Iris pigment epithelial cell (primary cell): ENCODE data around the gene ADGRG3.

Source experiments
- DNase-seq: peaks from one replicate; pipeline ENCODE4 v3.0.0-alpha.2; 2011; ENCODE audit warnings: low read depth

Gene ADGRG3

DNA sequence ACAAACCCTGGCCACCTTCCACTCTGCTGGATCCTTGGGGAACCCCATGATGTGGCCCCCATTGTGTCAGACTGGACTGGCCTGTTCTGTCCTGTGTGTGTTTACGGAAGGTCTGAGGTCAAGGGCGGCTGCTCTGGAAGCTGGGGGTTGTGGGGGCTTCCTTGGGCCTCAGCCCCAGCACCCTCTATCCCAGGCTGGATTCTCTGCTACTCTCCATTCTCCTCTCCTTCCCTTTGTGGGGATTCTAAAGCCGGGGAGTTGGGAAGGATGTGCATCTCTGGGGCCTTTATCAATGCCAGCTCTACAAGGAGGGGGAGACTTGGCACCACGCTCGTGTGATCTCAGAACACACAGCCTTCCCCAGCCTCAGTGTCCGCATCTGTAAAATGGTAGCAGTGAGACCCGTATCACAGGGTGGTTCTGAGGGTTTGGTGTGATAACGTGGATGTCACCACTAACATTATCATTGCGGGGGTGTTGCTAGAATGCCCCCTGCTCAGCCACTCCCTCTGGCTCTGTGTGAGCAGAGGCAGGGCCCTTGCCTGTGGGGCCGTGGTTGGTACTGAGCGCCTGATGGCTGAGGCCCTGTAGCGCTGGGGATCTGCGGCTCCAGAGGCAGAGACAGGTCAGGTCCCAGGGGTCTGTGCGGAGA is 21.6 kb upstream of the ADGRG3 start:
- no peak for DNase-seq

DNA sequence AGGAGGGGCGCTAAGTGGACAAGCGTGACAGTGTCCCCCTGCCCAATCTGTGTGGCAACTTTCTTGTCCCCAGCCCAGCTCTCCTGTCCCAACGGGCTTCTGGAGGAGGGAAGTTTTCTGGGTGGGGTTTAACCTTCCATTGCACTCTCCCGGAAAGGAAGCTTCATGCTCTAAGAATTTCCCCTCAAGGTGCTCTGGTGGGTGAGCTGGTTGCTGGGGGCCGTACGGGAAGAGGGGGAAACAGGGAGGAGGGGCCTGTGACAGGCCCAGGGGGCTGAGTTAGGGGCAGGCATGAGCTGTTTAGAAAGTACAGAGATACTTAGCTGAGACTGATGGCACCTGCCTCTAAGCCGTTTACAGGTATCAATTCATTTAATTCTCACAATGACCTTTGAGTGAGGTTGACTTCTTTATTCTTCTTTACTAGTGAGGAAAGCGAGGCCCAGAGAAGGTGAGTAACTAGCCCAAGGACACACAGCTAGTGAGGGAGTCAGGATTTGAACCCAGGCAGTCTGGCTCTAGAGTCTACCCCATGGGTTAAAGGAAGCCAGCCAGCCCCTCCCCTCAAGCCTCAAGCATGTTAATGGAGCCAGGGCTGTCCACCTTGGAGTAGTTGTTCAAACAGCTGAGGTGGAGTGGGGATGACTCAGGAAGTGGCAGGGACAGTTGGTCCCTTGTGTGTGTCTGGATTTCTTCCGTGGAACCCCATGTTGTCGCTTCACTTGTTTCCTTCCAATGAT is 20.8 kb upstream of the ADGRG3 start:
- no peak for DNase-seq

DNA sequence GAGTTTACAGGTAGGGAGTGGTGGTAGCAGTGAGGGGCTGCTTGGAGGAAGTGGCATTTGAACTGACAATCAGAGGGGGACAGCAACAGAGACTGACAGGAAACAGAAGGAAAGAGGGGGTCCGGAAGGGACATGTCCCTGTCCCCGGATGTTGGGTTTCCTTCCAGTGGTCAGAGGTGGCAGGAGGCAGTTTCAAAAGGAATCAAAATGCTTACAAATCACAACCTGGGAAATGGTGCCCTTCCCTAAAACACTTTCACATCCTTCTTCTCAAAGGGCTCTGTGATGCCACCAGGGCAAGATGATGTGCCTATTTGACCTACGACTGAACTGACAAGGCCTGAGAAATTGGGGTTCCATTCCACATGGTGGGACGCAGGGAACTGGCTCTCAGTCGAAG is 20.0 kb upstream of the ADGRG3 start:
- DNase-seq: no peak

DNA sequence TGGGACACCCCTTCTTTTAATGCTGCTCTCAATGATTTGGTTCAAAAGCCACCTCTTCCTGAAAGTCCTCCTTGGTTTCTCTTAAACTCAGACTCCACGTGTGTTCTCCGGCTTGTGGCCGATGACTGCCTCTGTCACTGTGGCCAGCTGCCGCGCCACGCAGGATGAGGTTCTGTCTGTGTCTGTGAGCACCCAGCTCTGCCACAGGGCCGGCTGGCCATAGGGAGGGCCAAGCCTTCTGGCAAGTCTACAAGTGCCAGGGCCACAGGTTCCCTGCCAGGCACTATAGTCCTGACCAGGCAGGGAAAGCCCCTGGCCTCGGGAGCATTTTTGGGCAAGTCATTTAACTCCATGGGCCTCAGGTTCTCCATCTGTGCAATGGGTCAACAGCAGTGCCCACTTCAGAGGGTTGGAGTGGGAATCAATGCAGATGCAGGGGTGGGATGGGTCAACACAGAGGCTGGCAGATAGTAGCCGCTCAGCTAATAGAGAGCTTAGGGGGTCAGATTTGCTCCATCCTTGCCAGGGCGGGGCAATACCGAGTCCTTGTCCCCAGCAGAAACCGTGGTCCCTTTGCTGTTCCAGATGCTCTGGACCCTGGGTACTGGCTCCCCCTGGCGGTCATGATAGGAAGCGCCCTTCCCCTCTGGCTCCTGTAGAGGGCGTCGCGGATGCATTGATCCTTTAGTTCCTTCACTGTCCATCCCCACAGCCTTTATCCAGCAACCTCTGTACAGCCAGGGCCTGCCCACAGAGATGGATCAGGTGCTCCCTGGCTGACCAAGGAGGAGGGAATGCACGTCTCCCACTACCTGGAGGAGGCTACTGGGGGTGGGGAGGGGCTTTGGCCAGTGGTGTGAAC is 19.3 kb upstream of the ADGRG3 start:
- peak; percentile 66 for DNase-seq

DNA sequence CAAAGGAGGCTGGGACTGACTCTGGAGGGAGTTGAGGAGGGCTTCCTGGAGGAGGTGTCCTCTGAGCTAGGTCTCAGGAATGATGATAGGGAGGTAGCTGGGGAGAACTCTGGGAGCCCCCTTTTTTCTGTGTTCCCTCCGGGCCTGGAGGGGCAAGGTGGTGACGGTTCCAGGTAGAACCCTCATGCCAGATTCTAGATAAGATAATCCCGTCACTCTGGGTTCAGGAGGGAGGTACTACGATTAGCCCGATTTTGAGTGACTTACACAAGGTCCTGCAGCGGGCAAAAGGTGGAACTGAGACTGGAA is 18.7 kb upstream of the ADGRG3 start:
- DNase-seq: no peak

DNA sequence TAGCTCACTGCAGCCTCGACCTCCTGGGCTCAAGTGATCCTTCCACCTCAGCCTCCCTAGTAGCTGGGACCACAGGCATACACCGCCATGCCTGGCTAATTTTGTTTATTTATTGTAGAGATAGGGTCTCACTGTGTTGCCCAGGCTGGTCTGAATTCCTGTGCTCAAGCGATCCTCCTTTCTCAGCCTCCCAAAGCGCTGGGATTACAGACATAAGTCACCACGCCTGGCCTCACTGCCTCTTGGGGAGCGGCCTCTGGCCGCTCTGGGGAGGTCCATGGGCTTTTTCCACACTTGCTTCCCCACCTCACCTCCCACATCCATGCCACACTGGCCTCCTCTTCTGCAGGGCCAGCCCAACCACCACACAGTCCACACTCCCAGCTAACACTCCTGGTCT is 18.3 kb upstream of the ADGRG3 start:
- no peak for DNase-seq

DNA sequence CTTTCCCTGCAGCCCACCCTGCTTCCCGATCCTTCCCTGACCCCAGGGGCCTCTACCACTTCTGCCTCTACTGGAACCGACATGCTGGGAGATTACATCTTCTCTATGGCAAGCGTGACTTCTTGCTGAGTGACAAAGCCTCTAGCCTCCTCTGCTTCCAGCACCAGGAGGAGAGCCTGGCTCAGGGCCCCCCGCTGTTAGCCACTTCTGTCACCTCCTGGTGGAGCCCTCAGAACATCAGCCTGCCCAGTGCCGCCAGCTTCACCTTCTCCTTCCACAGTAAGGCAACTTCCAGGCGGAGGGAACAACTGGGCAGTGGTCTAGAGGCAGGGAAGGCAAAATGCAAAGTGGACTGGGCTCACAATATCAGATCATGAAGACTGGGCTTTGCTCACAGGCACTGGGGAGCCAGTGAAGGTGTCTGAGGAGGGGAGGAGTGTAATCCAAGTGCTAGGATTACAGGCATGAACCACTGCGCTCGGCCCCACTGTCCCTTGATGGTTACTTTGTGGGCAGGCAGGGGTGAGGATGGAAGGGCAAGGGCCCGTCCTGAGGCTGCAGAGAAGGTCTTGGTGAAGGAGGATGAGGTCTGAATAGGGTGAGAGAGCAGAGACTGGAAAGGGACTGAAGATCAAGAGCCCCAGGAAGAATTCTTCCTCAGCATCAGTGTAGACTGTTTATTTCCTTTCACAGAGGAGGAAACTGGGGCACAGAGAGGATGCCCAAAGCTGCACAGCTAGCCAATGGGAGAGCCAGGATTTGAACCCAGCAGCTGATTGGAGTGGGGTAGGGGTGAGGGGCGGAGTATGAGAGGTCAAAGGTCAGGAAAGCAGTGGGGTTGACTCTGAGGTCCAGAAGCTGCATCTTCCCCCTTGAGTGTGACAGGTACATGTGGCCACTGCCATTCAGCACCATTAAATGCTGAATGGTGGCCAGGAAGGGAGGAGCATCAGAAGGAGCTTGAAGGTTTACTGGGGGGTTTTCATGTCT is 16.5 kb upstream of the ADGRG3 start:
- no peak for DNase-seq

DNA sequence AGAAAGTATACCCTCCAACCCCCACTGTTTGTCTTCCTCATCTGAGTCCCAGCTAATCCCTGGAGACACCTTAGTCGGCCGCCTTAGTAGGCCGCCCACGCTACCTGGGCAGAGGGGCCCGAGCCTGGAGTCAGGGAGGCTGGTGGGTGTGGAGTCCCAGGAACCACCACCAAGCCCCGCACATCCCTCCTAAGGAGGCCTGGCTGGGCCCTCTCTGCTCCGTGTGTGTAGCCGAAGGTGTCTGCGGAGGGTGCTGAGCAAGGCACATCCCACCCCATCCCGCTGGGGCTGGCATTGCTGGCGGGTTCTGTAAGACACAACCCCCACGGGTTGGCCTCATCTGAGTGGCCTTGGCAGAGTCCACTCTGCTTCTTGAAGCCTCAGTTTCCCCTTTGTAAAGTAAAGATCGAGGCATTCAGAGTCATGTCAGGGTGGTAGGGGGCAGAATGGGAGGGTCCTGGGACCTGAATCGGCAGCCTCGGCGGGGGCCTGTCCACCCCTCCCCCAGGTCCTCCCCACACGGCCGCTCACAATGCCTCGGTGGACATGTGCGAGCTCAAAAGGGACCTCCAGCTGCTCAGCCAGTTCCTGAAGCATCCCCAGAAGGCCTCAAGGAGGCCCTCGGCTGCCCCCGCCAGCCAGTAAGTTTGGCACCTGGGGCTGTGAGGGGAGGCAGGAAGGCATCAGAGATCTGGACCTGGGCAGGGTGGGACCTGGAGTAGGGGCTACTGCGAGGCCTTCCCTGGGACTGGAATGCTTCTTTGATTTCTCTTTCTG is 15.2 kb upstream of the ADGRG3 start:
- no peak for DNase-seq

DNA sequence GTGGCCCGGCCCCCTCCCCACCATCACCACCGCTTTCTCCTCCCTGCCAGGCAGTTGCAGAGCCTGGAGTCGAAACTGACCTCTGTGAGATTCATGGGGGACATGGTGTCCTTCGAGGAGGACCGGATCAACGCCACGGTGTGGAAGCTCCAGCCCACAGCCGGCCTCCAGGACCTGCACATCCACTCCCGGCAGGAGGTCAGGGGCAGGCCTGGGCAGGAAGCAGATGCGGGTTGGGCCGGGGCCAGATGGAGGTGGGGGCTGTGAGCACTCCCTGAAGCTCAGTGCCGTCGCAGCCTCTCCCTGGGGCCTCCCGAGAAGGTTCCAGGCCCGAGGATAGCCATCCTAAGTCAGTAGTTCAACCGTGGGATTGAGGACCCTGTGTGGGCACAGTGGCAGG is 14.2 kb upstream of the ADGRG3 start:
- DNase-seq: peak; percentile 26

DNA sequence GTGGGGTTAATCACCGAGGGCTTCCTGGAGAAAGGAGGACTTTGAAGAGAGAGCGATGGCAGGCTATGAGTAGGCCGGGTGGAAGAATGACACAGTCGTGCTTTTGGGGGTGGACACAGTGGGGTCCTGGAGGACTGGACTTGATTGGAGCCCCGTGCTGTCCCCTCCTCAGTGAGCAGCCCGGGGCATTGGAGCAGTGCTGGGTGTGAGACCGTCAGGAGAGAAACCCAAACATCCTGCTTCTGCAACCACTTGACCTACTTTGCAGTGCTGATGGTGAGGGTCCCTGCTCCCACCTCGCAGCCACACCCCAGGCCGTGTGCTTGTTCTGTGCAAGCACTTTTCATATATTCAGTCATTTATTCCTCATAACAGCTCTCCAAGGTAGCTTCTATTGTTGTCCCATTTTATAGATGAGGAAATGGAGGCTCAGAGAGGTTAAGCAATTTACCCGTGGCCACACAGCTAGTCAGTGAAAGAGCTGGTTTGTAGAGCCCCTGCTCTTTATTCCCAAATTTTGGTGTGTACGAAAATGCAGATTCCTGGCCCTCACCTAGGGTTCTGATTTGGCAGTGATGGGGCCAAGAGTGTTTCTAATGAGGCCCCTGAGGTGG is 11.7 kb upstream of the ADGRG3 start:
- no peak for DNase-seq

DNA sequence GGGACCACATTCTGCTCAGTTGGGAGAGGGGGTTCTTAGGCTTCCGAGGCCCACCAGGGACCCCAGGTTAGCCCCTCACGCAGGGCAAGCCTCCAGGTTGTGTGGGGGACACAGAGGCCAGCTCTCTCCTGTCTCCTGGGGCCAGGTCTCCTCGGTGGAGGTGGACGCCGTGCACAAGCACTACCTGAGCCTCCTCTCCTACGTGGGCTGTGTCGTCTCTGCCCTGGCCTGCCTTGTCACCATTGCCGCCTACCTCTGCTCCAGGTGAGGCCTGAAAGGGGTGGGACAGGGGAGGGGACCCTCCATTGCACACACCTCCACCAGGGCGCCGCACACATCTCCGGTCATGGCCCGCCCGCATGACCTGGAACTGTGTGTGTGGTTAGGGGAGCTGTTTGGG is 10.9 kb upstream of the ADGRG3 start:
- no peak for DNase-seq

DNA sequence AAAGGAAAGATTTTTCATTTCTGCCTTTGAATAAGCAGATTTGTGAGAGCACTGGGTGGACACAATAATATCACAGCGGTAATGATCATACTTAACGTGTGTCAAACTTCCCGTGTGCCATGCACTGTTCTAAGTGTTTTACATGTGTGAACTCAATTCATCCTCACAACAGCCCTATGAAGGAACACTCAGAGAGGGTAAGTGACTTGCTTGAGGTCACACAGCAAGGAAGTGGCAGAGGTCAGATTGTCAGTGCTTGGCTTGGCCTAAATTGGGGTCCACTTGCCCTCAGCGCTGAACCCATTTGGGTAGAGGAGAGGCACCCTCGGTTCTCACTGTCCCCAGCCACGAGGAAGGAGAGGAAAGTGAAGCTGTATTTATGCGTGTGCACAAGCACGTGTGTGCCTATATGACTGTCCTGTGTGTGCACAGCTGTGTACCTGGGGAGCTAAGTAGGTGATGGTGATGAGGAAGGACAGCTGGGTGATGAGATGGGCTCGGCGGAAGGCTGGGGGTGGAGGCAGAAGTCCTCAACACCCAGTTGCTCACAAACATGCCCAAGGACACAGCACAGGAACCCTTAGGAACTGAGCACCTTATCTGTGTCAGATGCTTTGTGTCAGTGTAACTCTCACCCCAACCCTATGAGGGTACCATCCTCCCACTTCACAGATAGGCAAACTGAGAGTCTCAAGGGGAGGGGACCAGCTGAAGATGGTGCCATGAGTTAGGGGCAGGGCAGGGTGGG is 9.8 kb upstream of the ADGRG3 start:
- DNase-seq: no peak

DNA sequence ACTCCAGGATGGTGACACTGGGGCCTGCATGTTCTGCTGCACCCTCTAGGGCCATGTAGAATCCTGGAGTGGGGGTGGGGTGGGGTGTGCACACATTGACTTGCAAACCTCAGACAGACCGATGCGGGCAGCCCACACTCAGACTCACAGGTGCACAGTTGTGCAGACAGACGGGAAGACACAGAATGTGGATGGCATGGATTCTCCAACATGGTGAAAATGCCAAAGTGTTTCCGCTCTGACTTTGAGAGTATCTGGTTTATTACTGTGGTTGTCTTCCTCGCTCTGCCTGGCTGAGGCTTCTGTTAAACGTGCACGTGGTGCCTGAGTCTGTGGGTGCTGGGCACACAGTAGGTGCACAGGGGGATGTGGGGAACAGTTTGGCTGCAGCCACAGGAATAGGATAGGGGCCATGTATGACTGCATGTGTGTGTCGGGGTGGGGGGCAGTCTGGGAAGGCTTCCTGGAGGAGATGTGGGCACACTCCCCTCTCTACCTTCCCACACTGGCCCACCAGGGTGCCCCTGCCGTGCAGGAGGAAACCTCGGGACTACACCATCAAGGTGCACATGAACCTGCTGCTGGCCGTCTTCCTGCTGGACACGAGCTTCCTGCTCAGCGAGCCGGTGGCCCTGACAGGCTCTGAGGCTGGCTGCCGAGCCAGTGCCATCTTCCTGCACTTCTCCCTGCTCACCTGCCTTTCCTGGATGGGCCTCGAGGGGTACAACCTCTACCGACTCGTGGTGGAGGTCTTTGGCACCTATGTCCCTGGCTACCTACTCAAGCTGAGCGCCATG is 9.0 kb upstream of the ADGRG3 start:
- DNase-seq: no peak

DNA sequence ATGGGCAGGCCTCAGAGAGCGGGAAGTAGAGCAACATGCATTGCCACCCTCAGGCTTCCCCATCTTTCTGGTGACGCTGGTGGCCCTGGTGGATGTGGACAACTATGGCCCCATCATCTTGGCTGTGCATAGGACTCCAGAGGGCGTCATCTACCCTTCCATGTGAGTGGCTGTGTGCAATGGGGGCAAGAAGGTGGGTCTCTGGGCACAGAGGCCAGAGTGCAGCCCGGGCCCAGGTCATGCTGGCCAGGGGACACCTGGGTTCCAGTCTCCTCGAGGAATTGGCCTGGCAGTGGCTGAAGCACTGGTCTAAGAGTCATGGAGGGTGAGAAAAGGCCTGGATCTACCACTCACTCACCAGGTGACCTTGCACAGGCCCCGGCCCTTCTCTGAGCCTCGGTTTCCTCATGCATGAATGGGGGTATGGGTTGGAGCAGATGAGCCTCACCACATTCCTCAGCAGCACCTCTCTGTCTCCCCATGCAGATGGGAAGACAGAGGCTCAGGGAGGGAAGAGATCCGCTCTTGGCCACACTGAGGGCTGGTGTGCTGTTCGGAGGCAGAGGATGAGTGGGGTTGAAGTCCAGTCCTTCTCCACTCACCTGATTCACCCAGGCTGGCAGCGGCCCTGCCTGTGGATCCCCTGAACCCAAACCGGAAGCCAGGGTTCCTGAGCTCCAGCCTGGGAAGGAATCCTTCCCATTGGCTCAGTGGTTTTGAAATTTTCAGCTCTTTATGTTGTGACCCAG is 7.2 kb upstream of the ADGRG3 start:
- no peak for DNase-seq

DNA sequence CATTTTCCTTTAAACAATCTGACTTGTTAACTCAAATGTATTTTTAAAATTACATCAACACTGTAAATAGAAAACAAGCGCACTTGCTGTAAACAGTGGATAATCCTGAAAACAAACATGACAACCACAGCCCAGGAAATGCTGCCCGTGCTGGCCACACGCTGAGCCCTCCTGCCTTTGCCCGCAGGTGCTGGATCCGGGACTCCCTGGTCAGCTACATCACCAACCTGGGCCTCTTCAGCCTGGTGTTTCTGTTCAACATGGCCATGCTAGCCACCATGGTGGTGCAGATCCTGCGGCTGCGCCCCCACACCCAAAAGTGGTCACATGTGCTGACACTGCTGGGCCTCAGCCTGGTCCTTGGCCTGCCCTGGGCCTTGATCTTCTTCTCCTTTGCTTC is 6.6 kb upstream of the ADGRG3 start:
- DNase-seq: no peak

DNA sequence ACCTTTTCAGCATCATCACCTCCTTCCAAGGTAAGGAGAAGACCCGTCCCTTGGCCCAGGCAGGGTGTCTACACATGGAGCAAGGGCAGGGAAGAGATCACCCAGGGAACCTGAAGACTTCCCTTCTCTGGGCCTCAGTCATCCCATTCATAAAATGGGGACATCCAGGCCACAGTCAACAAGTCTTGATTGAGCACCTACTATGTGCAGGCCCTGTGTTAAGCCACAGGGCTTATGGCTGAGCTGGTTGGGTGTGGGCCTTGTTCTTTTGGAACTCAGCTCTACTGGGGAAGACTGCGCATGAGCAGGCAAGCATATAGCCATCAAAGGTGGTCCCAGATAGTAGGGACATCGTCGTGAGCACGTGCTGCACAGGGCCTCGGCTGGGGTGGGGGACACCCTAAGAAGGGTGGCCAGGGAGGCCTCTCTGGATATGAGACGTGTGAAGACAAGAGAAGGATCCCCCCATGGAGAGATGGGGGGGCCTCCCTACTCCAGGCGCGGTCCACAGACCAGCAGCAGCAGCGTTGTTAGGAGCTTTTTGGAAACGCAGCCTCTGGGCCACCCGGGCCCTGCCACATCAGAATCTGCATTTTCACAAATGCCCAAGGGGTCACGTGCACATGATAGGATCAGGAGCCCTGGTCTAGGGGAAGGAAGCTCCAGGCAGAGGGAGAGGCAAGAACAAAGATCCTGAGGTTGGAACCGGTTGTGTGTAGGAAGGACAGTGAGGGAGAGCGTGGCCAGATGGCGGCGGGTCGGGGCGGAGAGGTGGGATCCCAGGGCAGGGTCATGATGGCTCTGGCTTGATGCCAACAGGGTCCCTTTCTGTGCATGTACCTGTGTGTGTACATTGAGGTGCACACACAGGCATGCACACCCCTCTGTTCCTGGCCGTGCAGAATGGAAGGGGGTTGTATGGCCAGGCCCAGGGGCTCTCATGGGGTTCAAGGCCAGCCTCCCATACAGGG is 5.9 kb upstream of the ADGRG3 start:
- no peak for DNase-seq

DNA sequence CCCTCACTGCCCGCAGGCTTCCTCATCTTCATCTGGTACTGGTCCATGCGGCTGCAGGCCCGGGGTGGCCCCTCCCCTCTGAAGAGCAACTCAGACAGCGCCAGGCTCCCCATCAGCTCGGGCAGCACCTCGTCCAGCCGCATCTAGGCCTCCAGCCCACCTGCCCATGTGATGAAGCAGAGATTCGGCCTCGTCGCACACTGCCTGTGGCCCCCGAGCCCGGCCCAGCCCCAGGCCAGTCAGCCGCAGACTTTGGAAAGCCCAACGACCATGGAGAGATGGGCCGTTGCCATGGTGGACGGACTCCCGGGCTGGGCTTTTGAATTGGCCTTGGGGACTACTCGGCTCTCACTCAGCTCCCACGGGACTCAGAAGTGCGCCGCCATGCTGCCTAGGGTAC is 4.7 kb upstream of the ADGRG3 start:
- no peak for DNase-seq
